NCI-H2081 treated with DMSO at 0.1 percent for 48 hours (cell line): ENCODE results near the gene TMEM200A.
"Not testable (repeated sequence)": the region's sequence is repeated elsewhere in the genome, so short reads cannot be mapped to it uniquely, and the experiment has no call there.

Source experiments
- DNase-seq: peaks from one replicate; lab custom pipeline; 2025; lab: John Stamatoyannopoulos, UW

TMEM200A gene

GRCh38 chr6:130365166-130366106, at the start of gene TMEM200A:
Gene TMEM200A (plus strand): TSS chr6:130366017. CDS start chr6:130440423, 74,406 bp downstream.
- DNase-seq: no peak

GRCh38 chr6:130320908-130321307, 44.9 kb upstream of the TMEM200A start:
- no peak for DNase-seq

GRCh38 chr6:130322673-130323268, 43.0 kb upstream of the TMEM200A start:
- no peak for DNase-seq

- no peak for DNase-seq
These were observed 41.2 kb upstream of the TMEM200A start for GRCh38 chr6:130324657-130325056.

- DNase-seq: no peak
These were observed 39.3 kb upstream of the TMEM200A start for GRCh38 chr6:130326496-130326895.

- DNase-seq: no peak
These were observed 28.3 kb upstream of the TMEM200A start for GRCh38 chr6:130337534-130337933.

GRCh38 chr6:130346324-130346723, 19.5 kb upstream of the TMEM200A start:
- not testable (repeated sequence) for DNase-seq

GRCh38 chr6:130354322-130354721, 11.5 kb upstream of the TMEM200A start:
- DNase-seq: no peak

GRCh38 chr6:130355572-130355971, 10.2 kb upstream of the TMEM200A start:
- DNase-seq: no peak

GRCh38 chr6:130357436-130357835, 8.4 kb upstream of the TMEM200A start:
- no peak for DNase-seq

- DNase-seq: no peak
These were observed 6.1 kb upstream of the TMEM200A start for GRCh38 chr6:130359736-130360135.

GRCh38 chr6:130362128-130362527, 3.7 kb upstream of the TMEM200A start:
- DNase-seq: no peak

- DNase-seq: no peak
These were observed 1.5 kb upstream of the TMEM200A start for GRCh38 chr6:130364224-130364780.

GRCh38 chr6:130366107-130367005, 539 bp downstream of the TMEM200A start:
- DNase-seq: no peak

GRCh38 chr6:130367767-130368166, 1.9 kb downstream of the TMEM200A start:
- DNase-seq: no peak

- no peak for DNase-seq
These were observed 2.8 kb downstream of the TMEM200A start for GRCh38 chr6:130368576-130368975.

- DNase-seq: no peak
These were observed 4.0 kb downstream of the TMEM200A start for GRCh38 chr6:130369831-130370230.

GRCh38 chr6:130371921-130372420, 6.2 kb downstream of the TMEM200A start:
- DNase-seq: no peak

- no peak for DNase-seq
These were observed 7.0 kb downstream of the TMEM200A start for GRCh38 chr6:130372786-130373185.

- no peak for DNase-seq
These were observed 8.2 kb downstream of the TMEM200A start for GRCh38 chr6:130373992-130374391.

GRCh38 chr6:130376936-130377335, 11.1 kb downstream of the TMEM200A start:
- DNase-seq: no peak

- DNase-seq: no peak
These were observed 11.6 kb downstream of the TMEM200A start for GRCh38 chr6:130377371-130377770.
